GM12878 (cell line): ENCODE measurements around the gene SLC38A1. TPM values are rescaled to one million over a fixed set of nuclear protein-coding genes. Genes with fewer than 3 reads are reported as not detected.

Source experiments
- ATAC-seq: fragments of 200-7000 bp; cut with Tn5 transposase; 3 replicates; pipeline ENCODE4 v1.9.1; 2020; ENCODE audit warnings: mild to moderate bottlenecking, moderate library complexity
- BruUV-seq: library from RNA; stranded (reverse); fragments of 400-500 nt; replicated peaks from 2 replicates; lab custom pipeline; 2021; lab: Mats Ljungman, UMichigan
- CTCF ChIA-PET: fragments of 300-600 bp; sonication (Branson Sonifier 250); formaldehyde crosslinking; extraction: SDS; loops from one replicate; lab custom pipeline; 2021; ENCODE audit warnings: inconsistent platforms; lab: Yijun Ruan, JAX
- POLR2A ChIA-PET: fragments of 350-600 bp; formaldehyde crosslinking; extraction: SDS; loops from one replicate; lab custom pipeline; 2021; ENCODE audit warnings: inconsistent platforms; lab: Charles Lee
- RAD21 ChIA-PET: fragments of 300-600 bp; sonication (Branson Sonifier 250); formaldehyde crosslinking; loops from one replicate; lab custom pipeline; 2023; ENCODE audit warnings: antibody characterized with exemption; ENCODE audit not compliant: unreplicated experiment; lab: Charles Lee
- SMC1A ChIA-PET: fragments of 300-600 bp; sonication (Branson Sonifier 250); formaldehyde crosslinking; loops from one replicate; lab custom pipeline; 2023; ENCODE audit not compliant: unreplicated experiment, uncharacterized antibody; lab: Charles Lee
- DNase-seq: peaks from one replicate; pipeline ENCODE4 v3.0.0-alpha.2; 2011; ENCODE audit warnings: low read depth, low spot score
- FAIRE-seq: peaks from 3 replicates; lab custom pipeline; 2011; peaks lifted over from hg19 to GRCh38; lab: Jason Lieb, UNC
- H2AFZ ChIP-seq: 2 replicates; pipeline ENCODE4 v1.6.0; 2011; ENCODE audit warnings: low read depth, low read length, control low read depth; ENCODE audit not compliant: control insufficient read depth
- H3K27ac ChIP-seq: 2 replicates; pipeline ENCODE4 v1.5.1; 2011; ENCODE audit warnings: control low read depth; ENCODE audit not compliant: control insufficient read depth, insufficient read depth
- H3K27me3 ChIP-seq, 2 experiments: replicated peaks in 1 of 2; 2 replicates each; pipeline versions ENCODE4 v1.6.0 to v1.6.1; 2011; ENCODE audit warnings: low read length in 1 of 2; ENCODE audit not compliant: control insufficient read depth in 2 of 2, insufficient read depth in 2 of 2
- H3K36me3 ChIP-seq, 2 experiments: 2 replicates each; pipeline ENCODE4 v1.5.1; 2011; ENCODE audit warnings: low read length in 1 of 2; ENCODE audit not compliant: control insufficient read depth in 2 of 2, insufficient read depth in 2 of 2
- H3K4me1 ChIP-seq: 2 replicates; pipeline ENCODE4 v1.6.1; 2011; ENCODE audit warnings: mild to moderate bottlenecking, low read length, moderate library complexity, mixed read lengths; ENCODE audit not compliant: control insufficient read depth, insufficient read depth
- H3K4me2 ChIP-seq: 2 replicates; pipeline ENCODE4 v1.6.0; 2011; ENCODE audit warnings: control low read depth; ENCODE audit not compliant: control insufficient read depth, insufficient read depth
- H3K4me3 ChIP-seq: fragments of 200-600 bp; sonication (generic); 2 replicates; pipeline ENCODE4 v1.5.1; 2016
- H3K79me2 ChIP-seq: 2 replicates; pipeline ENCODE4 v1.6.0; 2011; ENCODE audit warnings: low read length; ENCODE audit not compliant: control insufficient read depth, insufficient read depth
- H3K9ac ChIP-seq: 2 replicates; pipeline ENCODE4 v1.8.0; 2011; ENCODE audit warnings: low read length, control low read depth, mixed read lengths; ENCODE audit not compliant: control insufficient read depth, insufficient read depth
- H3K9me3 ChIP-seq: replicated peaks from 3 replicates; pipeline ENCODE4 v1.5.1; 2011; ENCODE audit warnings: mild to moderate bottlenecking, low read length; ENCODE audit not compliant: control insufficient read depth, insufficient read depth
- H4K20me1 ChIP-seq: 2 replicates; pipeline ENCODE4 v1.6.0; 2011; ENCODE audit not compliant: control insufficient read depth, insufficient read depth
- CBFB ChIP-seq: IDR thresholded peaks from 2 replicates; pipeline ENCODE4 v1.6.1; 2016; ENCODE audit warnings: antibody characterized with exemption, low read depth
- CREM ChIP-seq: IDR thresholded peaks from 2 replicates; pipeline ENCODE4 v1.6.1; 2014; ENCODE audit warnings: antibody characterized with exemption, low read depth
- GABPA ChIP-seq: IDR thresholded peaks from 2 replicates; pipeline ENCODE4 v1.6.1; 2014; ENCODE audit warnings: antibody characterized with exemption, low read depth, mild to moderate bottlenecking, inconsistent platforms
- MYC ChIP-seq: IDR thresholded peaks from 2 replicates; pipeline ENCODE4 v1.6.1; 2011; ENCODE audit warnings: mild to moderate bottlenecking, low read length, moderate library complexity, inconsistent platforms; ENCODE audit not compliant: insufficient read depth, insufficient replicate concordance, insufficient read length, severe bottlenecking
- POLR2AphosphoS5 ChIP-seq: IDR thresholded peaks from 2 replicates; pipeline ENCODE4 v1.6.1; 2011; ENCODE audit warnings: mild to moderate bottlenecking, low read length, inconsistent platforms
- TAF1 ChIP-seq: IDR thresholded peaks from 2 replicates; pipeline ENCODE4 v1.6.1; 2011; ENCODE audit warnings: mild to moderate bottlenecking, low read depth, low read length, borderline replicate concordance
- YBX1 ChIP-seq: fragments of 450-650 bp; IDR thresholded peaks from 2 replicates; pipeline ENCODE4 v1.6.1; 2016; ENCODE audit warnings: antibody characterized with exemption
- ZNF274 ChIP-seq: IDR thresholded peaks from one replicate; pipeline ENCODE4 v1.8.0; 2011; ENCODE audit not compliant: insufficient read length, insufficient read depth
- WGBS: methylation state at CpG from one replicate; pipeline ENCODE4 v1.1.6; 2016; ENCODE audit warnings: low lambda C conversion rate; ENCODE audit not compliant: insufficient replicate concordance, insufficient coverage; ENCODE audit errors: missing lambda C conversion rate; 5-methylcytosine and 5-hydroxymethylcytosine counted together
- in situ Hi-C: fragments of 300-500 bp; cut with MboI; formaldehyde crosslinking; loops from 9 replicates; pipeline ENCODE4 v1.14.3; 2018; ENCODE audit warnings: mixed read lengths
- intact Hi-C: fragments of 100-400 bp; cut with micrococcal nuclease; formaldehyde crosslinking; loops from one replicate; pipeline ENCODE4 v1.14.2; 2022; ENCODE audit not compliant: unreplicated experiment
- polyA plus RNA-seq, 11 experiments: library from polyadenylated mRNA; depleted of rRNA in 4 of 11; unstranded in 6 of 11; stranded (reverse) in 5 of 11; fragments of >200 nt; fragmentation: Nextera tagmentation in 4 of 11; fragmentation: Illumina TruSeq in 1 of 11; extraction: Ambion mirVana in 4 of 11; extraction: Trizol in 1 of 11; gene quantifications; 1 replicate in 1 of 11; 2 replicates in 10 of 11; pipeline versions ENCODE4 v1.2.1 to v1.2.3, GENCODE V29; 2011 to 2016; ENCODE audit warnings: inconsistent platforms in 2 of 11, missing spikeins in 2 of 11, low read depth in 1 of 11
- total RNA-seq, 4 experiments: library from RNA; depleted of rRNA in 3 of 4; stranded (reverse); fragments of >200 nt in 3 of 4; fragmentation: Illumina TruSeq in 1 of 4; extraction: Trizol in 1 of 4; gene quantifications; 2 replicates each; pipeline versions ENCODE4 v1.2.1 to v1.2.3, GENCODE V29; 2013 to 2021
- TF ChIP-seq, protein P1 (sequence below): fragments of 450-650 bp; IDR thresholded peaks from 2 replicates; pipeline ENCODE4 v1.6.1; 2017; ENCODE audit warnings: mild to moderate bottlenecking, moderate library complexity
- TF ChIP-seq, protein P2 (sequence below): fragments of 450-650 bp; IDR thresholded peaks from 2 replicates; pipeline ENCODE4 v1.6.1; 2017; ENCODE audit warnings: low read depth, mild to moderate bottlenecking, moderate library complexity
- TF ChIP-seq, protein P3 (sequence below): fragments of 450-650 bp; IDR thresholded peaks from 2 replicates; pipeline ENCODE4 v1.6.1; 2016; ENCODE audit warnings: mild to moderate bottlenecking, moderate library complexity, borderline replicate concordance

The SLC38A1 gene
- total and polyA plus RNA-seq, 10 of the 15 experiments (the other 5 are each of a cell fraction or from before 2014, with no cell fraction given): 38.1 to 191 (median 144) TPM

DNA sequence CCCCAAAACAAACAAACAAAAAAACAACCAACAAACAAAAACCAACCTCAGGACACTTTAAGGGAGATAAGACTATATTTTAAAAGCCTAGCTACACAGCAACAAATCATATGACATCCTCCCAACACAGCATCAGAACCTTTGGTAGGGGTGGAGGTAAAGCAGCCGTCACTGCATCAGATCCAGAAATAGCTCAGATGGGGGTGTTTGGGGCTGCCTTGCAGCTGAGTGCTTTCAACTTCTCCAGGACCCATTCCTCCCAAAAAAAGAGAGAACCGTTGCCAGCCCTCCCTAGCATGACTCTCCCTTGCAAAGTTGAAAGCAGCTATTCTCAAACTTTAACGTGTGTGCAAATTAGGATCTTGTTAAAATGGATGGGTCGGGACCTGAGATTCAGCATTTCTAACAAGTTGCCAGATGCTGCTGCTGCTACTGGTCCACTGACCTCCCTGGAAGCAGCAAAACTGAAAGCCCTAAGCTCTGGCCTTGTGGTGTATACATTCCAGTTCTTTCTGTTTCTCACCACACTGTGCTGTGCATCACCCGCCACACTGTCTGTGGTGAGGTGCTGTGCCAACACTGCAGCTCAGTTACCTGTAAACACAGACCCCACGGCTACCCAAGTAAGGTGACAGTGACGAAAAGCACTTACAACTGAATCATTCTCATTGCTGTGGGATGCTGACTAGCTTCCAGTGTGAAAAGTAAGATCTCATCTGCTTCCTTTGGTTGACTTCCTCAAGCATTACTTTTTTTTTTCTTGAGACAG, 54.0 kb downstream of the SLC38A1 start:
- ATAC-seq: peak; percentile 79
- intact Hi-C loops: loop anchor here (2.0 to 5.0 kb wide), 2 partner anchors 62 to 223 kb away; partner anchors contain the start of gene SCAF11
- Histone ChIP-seq H3K4me3 (peak overlapping the region; percentile 48; the same call in 1 of the 2 replicates), H3K79me2 (peaks cover 78% of the 10 kb centered on the region), H3K9ac (no peak overlapping the region), H3K36me3 (peaks cover 3 to 15% of the 10 kb centered on the region in 2 experiments), H3K9me3 (no peaks in the 10 kb centered on the region), H3K4me1 (peaks cover 78% of the 10 kb centered on the region), H3K27me3 (no peaks in the 10 kb centered on the region), H3K27ac (peak overlapping the region; percentile 87), H2AFZ (no peak overlapping the region), H3K4me2 (peak overlapping the region; percentile 72), H4K20me1 (no peaks in the 10 kb centered on the region)
- RAD21 ChIA-PET: interaction anchor here (0.6 to 7.4 kb wide), 18 partner anchors 10 to 172 kb away, joined by 3 to 72 read pairs (median 6); partner anchors contain the start of gene SLC38A1
- 5% methylated on average over 7 of the region's 7 CpGs for WGBS
- DNase-seq: peak; percentile 78
- in situ Hi-C loops: loop anchor here (10.0 kb wide), 1 partner anchor 230 kb away; no protein-coding TSS in a partner anchor
- CTCF ChIA-PET: interaction anchor here (0.8 to 3.5 kb wide), 11 partner anchors 10 to 89 kb away, joined by 3 to 16 read pairs (median 5); no protein-coding TSS in a partner anchor
- SMC1A ChIA-PET: interaction anchor here (0.8 to 8.9 kb wide), 23 partner anchors 8 to 229 kb away, joined by 3 to 117 read pairs (median 6); partner anchors contain the start of gene SLC38A1
- peak; percentile 38 for FAIRE-seq
- BruUV-seq: no TSS peak
- POLR2A ChIA-PET: interaction anchor here (0.8 to 6.2 kb wide), 7 partner anchors 7 to 106 kb away, joined by 3 to 95 read pairs (median 6); partner anchors contain the start of gene SLC38A1
- TF ChIP-seq, protein P1, sequence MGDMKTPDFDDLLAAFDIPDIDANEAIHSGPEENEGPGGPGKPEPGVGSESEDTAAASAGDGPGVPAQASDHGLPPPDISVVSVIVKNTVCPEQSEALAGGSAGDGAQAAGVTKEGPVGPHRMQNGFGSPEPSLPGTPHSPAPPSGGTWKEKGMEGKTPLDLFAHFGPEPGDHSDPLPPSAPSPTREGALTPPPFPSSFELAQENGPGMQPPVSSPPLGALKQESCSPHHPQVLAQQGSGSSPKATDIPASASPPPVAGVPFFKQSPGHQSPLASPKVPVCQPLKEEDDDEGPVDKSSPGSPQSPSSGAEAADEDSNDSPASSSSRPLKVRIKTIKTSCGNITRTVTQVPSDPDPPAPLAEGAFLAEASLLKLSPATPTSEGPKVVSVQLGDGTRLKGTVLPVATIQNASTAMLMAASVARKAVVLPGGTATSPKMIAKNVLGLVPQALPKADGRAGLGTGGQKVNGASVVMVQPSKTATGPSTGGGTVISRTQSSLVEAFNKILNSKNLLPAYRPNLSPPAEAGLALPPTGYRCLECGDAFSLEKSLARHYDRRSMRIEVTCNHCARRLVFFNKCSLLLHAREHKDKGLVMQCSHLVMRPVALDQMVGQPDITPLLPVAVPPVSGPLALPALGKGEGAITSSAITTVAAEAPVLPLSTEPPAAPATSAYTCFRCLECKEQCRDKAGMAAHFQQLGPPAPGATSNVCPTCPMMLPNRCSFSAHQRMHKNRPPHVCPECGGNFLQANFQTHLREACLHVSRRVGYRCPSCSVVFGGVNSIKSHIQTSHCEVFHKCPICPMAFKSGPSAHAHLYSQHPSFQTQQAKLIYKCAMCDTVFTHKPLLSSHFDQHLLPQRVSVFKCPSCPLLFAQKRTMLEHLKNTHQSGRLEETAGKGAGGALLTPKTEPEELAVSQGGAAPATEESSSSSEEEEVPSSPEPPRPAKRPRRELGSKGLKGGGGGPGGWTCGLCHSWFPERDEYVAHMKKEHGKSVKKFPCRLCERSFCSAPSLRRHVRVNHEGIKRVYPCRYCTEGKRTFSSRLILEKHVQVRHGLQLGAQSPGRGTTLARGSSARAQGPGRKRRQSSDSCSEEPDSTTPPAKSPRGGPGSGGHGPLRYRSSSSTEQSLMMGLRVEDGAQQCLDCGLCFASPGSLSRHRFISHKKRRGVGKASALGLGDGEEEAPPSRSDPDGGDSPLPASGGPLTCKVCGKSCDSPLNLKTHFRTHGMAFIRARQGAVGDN: peak; percentile 35; the same call in 1 of the 2 replicates
- TF ChIP-seq YBX1 (no peak), CREM (peak; percentile 28; the same call in 1 of the 2 replicates), MYC (no peak), ZNF274 (no peak), TAF1 (0 out of 2 replicates have a peak, but pooled peaks have one; percentile 27), POLR2AphosphoS5 (peak; percentile 60), GABPA (no peak), CBFB (0 out of 2 replicates have a peak, but pooled peaks have one; percentile 47)
- TF ChIP-seq, protein P2, sequence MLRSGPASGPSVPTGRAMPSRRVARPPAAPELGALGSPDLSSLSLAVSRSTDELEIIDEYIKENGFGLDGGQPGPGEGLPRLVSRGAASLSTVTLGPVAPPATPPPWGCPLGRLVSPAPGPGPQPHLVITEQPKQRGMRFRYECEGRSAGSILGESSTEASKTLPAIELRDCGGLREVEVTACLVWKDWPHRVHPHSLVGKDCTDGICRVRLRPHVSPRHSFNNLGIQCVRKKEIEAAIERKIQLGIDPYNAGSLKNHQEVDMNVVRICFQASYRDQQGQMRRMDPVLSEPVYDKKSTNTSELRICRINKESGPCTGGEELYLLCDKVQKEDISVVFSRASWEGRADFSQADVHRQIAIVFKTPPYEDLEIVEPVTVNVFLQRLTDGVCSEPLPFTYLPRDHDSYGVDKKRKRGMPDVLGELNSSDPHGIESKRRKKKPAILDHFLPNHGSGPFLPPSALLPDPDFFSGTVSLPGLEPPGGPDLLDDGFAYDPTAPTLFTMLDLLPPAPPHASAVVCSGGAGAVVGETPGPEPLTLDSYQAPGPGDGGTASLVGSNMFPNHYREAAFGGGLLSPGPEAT: peak; percentile 67; the same call in 1 of the 2 replicates
- TF ChIP-seq, protein P3, sequence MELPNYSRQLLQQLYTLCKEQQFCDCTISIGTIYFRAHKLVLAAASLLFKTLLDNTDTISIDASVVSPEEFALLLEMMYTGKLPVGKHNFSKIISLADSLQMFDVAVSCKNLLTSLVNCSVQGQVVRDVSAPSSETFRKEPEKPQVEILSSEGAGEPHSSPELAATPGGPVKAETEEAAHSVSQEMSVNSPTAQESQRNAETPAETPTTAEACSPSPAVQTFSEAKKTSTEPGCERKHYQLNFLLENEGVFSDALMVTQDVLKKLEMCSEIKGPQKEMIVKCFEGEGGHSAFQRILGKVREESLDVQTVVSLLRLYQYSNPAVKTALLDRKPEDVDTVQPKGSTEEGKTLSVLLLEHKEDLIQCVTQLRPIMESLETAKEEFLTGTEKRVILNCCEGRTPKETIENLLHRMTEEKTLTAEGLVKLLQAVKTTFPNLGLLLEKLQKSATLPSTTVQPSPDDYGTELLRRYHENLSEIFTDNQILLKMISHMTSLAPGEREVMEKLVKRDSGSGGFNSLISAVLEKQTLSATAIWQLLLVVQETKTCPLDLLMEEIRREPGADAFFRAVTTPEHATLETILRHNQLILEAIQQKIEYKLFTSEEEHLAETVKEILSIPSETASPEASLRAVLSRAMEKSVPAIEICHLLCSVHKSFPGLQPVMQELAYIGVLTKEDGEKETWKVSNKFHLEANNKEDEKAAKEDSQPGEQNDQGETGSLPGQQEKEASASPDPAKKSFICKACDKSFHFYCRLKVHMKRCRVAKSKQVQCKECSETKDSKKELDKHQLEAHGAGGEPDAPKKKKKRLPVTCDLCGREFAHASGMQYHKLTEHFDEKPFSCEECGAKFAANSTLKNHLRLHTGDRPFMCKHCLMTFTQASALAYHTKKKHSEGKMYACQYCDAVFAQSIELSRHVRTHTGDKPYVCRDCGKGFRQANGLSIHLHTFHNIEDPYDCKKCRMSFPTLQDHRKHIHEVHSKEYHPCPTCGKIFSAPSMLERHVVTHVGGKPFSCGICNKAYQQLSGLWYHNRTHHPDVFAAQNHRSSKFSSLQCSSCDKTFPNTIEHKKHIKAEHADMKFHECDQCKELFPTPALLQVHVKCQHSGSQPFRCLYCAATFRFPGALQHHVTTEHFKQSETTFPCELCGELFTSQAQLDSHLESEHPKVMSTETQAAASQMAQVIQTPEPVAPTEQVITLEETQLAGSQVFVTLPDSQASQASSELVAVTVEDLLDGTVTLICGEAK: no peak
